Esophagus muscularis mucosa (tissue), 4 donors: ENCODE results near the gene LHFPL6.

Experiments used
- EP300 ChIP-seq: sonication (generic); formaldehyde crosslinking; IDR thresholded peaks from one replicate; pipeline ENCODE4 v1.6.1; 2017; ENCODE audit warnings: antibody characterized with exemption
- POLR2A ChIP-seq: fragments of 450-650 bp; IDR thresholded peaks from one replicate; pipeline ENCODE4 v1.6.1; 2017; ENCODE audit warnings: antibody characterized with exemption, moderate library complexity, mild to moderate bottlenecking, low read depth
- POLR2AphosphoS5 ChIP-seq, 2 donors: sonication (generic); formaldehyde crosslinking; IDR thresholded peaks; one replicate each; pipeline ENCODE4 v1.6.1; 2017; ENCODE audit warnings: antibody characterized with exemption in 2 of 2
- TF ChIP-seq, protein P1 (sequence below), 3 experiments: fragments of 200-600 bp in 2 of 3; fragments of 450-650 bp in 1 of 3; sonication (generic) in 2 of 3; IDR thresholded peaks; one replicate each; pipeline ENCODE4 v1.5.1; 2017 to 2019; ENCODE audit warnings: antibody characterized with exemption in 3 of 3, mild to moderate bottlenecking in 2 of 3, moderate library complexity in 1 of 3

DNA sequence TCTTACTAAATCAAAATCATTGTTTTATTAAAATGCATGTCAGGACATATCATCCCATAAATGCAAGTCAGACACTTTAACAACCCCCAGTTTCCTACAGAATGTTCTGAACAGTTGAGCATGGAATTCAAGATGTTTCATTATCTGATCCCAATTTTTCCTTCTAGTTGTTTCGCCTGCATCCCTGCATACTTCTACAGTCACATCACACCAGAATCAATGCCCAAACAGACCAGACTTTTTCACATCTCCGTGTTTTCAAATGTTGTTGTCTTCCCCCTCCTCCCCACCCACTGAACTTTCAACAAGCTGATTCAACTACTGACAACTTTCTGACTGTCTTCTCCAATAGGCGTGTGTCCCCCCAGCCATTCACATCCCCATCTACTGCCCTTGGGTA, 48.6 kb downstream of the LHFPL6 start:
- TF ChIP-seq, protein P1, sequence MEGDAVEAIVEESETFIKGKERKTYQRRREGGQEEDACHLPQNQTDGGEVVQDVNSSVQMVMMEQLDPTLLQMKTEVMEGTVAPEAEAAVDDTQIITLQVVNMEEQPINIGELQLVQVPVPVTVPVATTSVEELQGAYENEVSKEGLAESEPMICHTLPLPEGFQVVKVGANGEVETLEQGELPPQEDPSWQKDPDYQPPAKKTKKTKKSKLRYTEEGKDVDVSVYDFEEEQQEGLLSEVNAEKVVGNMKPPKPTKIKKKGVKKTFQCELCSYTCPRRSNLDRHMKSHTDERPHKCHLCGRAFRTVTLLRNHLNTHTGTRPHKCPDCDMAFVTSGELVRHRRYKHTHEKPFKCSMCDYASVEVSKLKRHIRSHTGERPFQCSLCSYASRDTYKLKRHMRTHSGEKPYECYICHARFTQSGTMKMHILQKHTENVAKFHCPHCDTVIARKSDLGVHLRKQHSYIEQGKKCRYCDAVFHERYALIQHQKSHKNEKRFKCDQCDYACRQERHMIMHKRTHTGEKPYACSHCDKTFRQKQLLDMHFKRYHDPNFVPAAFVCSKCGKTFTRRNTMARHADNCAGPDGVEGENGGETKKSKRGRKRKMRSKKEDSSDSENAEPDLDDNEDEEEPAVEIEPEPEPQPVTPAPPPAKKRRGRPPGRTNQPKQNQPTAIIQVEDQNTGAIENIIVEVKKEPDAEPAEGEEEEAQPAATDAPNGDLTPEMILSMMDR (IDR thresholded peaks at IDR 0.05) = no peak
- no peak for TF ChIP-seq EP300
- no peak for TF ChIP-seq POLR2A
- TF ChIP-seq POLR2AphosphoS5 (IDR thresholded peaks at IDR 0.05) = no peak
